GM19193 (cell line): ENCODE measurements around the gene RPS6KA5.

Source experiments
- POLR2A ChIP-seq: IDR thresholded peaks from 4 replicates; pipeline ENCODE4 v1.6.1; 2011; ENCODE audit not compliant: insufficient read depth, insufficient read length; ENCODE audit errors: extremely low read depth

Gene RPS6KA5

GRCh38 chr14:91060351-91061055, at the start of gene RPS6KA5:
Gene RPS6KA5 (minus strand): TSS chr14:91060641. CDS start chr14:91060434, 207 bp downstream.
- peak; percentile 20 for TF ChIP-seq POLR2A

DNA sequence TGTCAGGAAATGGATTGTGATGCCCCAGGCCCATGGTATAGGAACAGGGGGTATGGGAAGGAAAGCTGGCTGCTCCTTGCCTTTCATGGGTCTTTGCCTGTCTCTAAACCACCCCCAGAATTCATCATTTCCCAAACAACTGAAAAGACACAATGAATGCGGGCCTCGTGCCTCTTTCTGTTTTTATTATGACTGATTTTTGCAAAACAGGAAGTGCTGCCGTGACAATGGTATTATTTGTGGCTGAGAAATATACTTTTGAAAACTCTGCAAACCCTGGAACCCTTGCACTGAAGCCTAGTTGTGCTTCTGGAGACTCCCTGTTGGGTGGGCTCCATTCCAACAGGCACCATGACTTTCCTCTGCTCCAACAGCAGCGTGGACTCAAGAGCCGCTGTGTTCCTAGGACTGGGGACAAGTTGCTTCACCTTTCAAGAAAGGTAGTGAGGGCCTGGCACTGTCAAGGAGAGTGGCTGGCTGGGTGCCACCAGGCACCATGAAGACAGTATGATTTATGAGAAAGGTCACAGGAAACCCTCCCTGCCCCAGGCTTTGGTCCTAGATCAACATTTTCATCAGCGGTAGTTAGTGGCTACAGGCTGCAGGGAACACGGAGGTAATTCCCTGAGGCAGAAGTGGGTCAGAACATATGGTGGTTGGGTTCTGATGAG, 48.6 kb upstream of the RPS6KA5 start:
- no peak for TF ChIP-seq POLR2A

DNA sequence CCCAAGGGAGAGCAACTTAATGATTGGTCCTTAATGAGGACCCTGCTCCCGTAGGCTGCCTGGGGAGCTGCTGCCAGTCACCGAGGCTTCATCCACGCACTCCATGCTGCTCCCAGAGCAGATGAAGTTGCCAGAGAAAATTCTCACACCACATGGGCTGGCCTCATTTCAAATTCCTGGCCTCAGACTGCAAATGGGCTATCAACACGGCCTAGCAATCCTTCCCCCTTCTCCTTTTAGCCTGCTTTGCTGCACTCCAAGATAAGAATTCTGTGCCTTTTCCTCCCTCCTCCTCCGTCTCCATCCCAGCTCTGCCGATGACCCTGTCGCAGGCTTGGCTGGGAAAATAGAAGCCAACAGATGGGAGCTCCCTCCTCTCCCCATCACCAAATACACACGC, 42.7 kb upstream of the RPS6KA5 start:
- no peak for TF ChIP-seq POLR2A

DNA sequence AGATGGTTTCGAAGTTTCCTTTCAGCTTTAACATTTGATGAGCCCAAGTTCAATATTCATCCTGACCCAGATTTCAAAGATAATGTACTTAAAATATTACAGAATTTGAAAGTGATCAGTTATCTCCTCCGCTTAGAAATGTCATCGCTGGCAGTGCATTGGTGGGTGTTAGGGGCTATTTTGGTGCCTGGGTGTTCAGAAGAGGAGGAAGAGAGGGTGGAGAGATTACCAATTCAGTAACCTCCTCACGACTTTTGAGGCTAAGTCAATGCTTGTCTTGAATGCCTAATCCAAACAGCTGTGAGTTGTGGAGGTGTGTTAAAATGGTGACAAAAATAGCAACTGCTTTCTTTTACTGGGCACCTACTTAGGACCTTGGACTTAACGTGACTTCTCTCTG, 39.7 kb upstream of the RPS6KA5 start:
- TF ChIP-seq POLR2A, result no peak

DNA sequence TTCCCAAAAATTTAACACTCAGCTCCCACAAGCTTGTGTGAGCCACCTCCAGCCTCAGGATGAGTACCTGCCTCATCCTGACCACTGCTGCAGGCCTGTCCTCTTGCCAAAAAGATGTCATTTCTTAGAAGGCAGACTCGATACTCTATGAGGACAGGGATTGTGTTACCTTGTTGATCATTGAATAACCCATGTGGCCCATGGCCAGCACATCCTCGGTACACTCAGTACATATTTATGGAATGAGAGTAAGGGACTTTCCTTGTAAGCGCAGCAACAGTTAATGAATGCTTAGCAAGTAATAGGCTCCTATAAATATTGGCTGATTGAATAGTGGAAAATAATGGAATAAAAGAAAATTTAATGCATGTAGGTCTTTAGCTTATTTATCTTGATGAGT, 38.1 kb upstream of the RPS6KA5 start:
- TF ChIP-seq POLR2A, result no peak

DNA sequence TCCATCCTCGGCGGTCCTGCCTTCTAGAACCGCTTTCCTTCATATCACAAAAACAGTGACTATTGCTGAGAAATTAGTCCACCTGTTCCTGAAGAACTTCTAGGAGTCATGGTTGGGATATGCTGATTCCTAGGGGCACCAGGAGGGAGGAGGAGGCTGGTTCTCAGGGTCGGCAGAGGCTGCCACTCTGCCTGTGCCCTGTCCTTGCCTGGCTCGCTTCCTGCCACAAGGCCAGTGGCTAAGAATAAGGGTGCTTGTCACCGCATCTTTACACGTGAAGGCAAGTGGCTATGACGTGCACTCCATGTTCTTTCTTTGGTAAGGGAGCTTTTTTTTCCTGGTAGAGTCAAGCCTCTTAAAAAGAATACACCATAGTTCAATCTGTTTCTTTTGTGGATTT, 34.7 kb upstream of the RPS6KA5 start:
- TF ChIP-seq POLR2A, result no peak

DNA sequence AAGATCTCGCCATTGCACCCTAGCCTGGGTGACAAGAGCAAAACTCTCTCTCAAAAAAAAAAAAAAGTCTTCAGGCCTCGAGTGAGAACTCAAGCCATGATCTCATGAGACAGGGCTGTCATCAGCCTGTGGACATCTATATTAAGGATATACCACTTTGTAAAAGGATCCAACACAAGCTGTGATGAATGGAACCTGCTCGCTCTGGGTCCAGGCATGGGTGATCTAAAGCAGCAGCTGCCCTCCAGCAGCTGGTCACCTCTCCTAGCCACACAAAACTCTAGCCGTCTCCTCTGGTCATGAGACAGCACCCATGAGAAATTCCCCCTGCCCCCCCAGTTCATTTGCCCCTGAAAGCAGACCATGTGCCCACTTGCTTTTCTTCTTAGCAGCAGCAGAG, 34.3 kb upstream of the RPS6KA5 start:
- no peak for TF ChIP-seq POLR2A

DNA sequence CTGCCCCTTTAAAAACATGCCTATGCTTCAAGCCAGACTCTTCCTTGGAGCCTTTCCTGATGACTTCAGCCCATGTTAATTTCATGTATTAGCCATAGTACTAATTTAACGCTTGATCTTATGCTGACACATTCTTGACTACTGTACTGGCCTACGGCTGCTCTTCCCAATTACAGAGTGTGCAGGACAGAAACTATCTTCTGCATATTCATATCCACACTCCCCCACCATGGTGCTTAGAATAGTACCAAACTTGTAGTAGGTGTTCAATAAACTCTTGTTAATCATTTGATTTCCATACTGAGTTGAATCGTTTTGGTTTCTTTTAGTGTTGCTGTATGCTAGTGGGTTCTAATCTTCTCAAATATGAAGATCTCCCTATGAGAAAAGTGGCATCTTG, 31.6 kb upstream of the RPS6KA5 start:
- TF ChIP-seq POLR2A, result no peak

- no peak for TF ChIP-seq POLR2A
These were observed 30.3 kb upstream of the RPS6KA5 start for GRCh38 chr14:91090743-91091142.

DNA sequence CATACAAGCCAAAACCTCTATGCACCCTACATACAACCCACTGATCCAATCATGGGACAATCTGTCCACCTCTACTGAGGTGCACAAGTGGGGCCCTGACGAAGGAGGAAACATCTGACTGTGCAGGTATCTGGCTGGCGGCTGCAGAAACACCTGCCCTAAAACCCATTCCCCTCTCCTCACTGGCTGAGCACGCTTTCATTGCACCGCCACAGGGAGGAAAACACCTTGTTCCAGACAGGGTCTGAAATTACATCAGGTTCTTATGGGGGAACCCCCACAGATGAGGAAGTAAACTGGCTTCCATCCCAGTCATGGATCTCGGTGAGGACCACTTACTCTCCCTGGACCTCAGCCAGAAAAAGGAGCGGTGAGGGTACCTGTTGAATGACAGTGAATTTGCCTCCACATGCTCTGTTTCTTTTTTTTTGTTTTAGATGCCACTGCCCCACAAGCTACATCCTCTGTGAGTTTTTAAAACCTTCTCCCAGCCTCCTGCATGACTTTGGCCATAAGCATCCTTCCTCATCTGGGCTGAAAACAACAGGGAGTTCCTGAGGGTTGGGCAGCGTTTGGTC, 29.6 kb upstream of the RPS6KA5 start:
- TF ChIP-seq POLR2A, result no peak

GRCh38 chr14:91088585-91089235, 28.3 kb upstream of the RPS6KA5 start:
- no peak for TF ChIP-seq POLR2A

DNA sequence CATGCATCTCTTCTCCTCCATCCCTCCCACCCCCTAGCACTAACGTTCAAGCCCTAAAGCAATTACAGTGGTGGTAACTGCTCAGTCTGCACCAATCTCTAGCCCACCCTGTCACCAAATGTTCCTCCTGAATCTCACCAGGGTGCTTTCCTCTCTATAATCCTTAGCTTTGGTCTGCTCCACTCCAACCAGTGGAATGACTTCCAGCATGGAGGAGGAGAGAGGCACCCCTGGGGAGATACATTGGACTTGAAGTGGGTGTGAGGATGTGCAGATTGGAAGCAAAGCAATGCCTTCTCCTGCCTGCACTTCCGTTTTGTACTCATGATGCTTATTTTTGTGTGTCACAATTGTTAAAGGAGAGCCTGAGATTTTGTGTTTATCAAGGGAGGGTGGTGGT, 24.1 kb upstream of the RPS6KA5 start:
- no peak for TF ChIP-seq POLR2A

- TF ChIP-seq POLR2A, result no peak
These were observed 21.8 kb upstream of the RPS6KA5 start for GRCh38 chr14:91082282-91082681.

DNA sequence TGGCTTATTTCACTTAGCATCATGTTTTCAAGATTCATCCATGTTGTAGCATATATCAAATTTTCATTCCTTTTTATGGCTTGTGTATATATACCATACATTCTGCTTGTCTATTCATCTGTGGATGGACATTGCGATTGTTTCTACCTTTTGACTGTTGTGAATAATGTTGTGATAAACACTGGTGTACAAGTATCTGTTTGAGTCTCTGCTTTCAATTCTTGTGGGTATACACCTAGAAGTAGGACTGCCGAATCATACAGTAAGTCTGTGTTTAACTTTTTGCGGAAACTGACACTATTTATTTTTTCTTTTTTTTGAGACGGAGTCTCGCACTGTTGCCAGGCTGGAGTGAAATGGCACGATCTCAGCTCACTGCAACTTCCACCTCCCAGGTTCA, 19.6 kb upstream of the RPS6KA5 start:
- no peak for TF ChIP-seq POLR2A

DNA sequence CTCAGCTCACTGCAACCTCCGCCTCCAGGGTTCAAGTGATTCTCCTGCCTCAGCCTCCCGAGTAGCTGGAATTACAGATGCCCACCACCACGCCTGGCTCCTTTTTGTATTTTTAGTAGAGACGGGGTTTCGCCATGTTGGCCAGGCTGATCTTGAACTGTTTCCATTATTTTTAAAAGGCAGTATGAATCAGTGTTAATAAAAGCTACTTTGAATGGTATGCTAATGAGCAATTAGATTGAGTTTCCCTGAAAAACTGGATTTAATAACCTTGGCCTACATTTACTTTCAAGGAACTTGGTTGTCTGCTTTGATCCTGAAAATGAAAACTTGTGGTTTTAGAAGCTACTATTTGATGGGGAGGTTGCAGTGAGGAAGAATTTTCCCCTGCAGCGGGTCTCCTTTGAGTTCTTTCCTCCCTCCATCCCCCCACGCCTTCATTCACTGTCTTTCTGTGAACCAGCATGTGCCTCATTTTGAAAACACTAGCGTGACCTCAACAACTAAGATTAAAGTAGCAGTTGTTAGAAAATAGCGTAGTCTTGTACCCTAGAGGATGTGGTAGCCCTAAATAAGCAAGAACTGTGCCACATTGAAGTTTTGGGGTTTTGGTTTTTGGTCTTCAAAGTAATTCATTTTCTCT, 17.8 kb upstream of the RPS6KA5 start:
- no peak for TF ChIP-seq POLR2A
